Neural progenitor cell (in vitro differentiated cells): ENCODE data around the gene RAP2B. TPM values are rescaled to one million over a fixed set of nuclear protein-coding genes. Genes with fewer than 3 reads are reported as not detected.

ENCODE experiments used
- DNase-seq: peaks from one replicate; pipeline ENCODE4 v3.0.0-alpha.2; 2016; ENCODE audit warnings: low spot score
- H2AFZ ChIP-seq: fragments of 200-600 bp; sonication (generic); replicated peaks from 2 replicates; pipeline ENCODE4 v1.6.1; 2016; ENCODE audit warnings: antibody characterized with exemption
- H3F3A ChIP-seq: fragments of 200-600 bp; sonication (generic); 2 replicates; pipeline ENCODE4 v1.6.1; 2016; ENCODE audit warnings: antibody characterized with exemption, low read depth
- H3K27ac ChIP-seq: fragments of 200-600 bp; sonication (generic); 2 replicates; pipeline ENCODE4 v1.5.1; 2016; ENCODE audit warnings: mild to moderate bottlenecking
- H3K27me3 ChIP-seq: fragments of 200-600 bp; sonication (generic); 2 replicates; pipeline ENCODE4 v1.6.1; 2016; ENCODE audit warnings: mild to moderate bottlenecking, moderate library complexity
- H3K36me3 ChIP-seq: fragments of 200-600 bp; sonication (generic); 2 replicates; pipeline ENCODE4 v1.5.1; 2016
- H3K4me1 ChIP-seq: fragments of 200-600 bp; sonication (generic); 2 replicates; pipeline ENCODE4 v1.6.1; 2016; ENCODE audit warnings: mixed run types
- H3K4me2 ChIP-seq: fragments of 200-600 bp; sonication (generic); 2 replicates; pipeline ENCODE4 v1.6.1; 2016
- H3K4me3 ChIP-seq: fragments of 200-600 bp; sonication (generic); 2 replicates; pipeline ENCODE4 v1.5.1; 2016
- H3K79me2 ChIP-seq: fragments of 200-600 bp; sonication (generic); 2 replicates; pipeline ENCODE4 v1.6.1; 2016; ENCODE audit warnings: low read depth
- H3K9ac ChIP-seq: fragments of 200-600 bp; sonication (generic); 2 replicates; pipeline ENCODE4 v1.6.1; 2016
- H3K9me3 ChIP-seq: fragments of 200-600 bp; sonication (generic); 2 replicates; pipeline ENCODE4 v1.5.1; 2016; ENCODE audit warnings: low read depth
- H4K20me1 ChIP-seq: fragments of 200-600 bp; sonication (generic); 2 replicates; pipeline ENCODE4 v1.6.1; 2016; ENCODE audit warnings: low read depth
- H3K27ac Mint-ChIP-seq: 3 replicates; pipeline ENCODE4 v1.8.0; 2021; ENCODE audit warnings: mixed read lengths
- H3K27me3 Mint-ChIP-seq: 2 replicates; pipeline ENCODE4 v1.8.0; 2022; ENCODE audit warnings: low read depth, mild to moderate bottlenecking, inconsistent platforms, moderate library complexity, mixed read lengths; ENCODE audit not compliant: insufficient read depth
- H3K36me3 Mint-ChIP-seq: 3 replicates; pipeline ENCODE4 v1.8.0; 2021; ENCODE audit warnings: mixed read lengths
- H3K4me1 Mint-ChIP-seq: 3 replicates; pipeline ENCODE4 v1.8.0; 2021; ENCODE audit warnings: mixed read lengths
- H3K4me3 Mint-ChIP-seq: 3 replicates; pipeline ENCODE4 v1.8.0; 2021; ENCODE audit warnings: mild to moderate bottlenecking, moderate library complexity, mixed read lengths
- H3K9me3 Mint-ChIP-seq: 3 replicates; pipeline ENCODE4 v1.8.0; 2020; ENCODE audit warnings: mixed read lengths
- EZH2 ChIP-seq: fragments of 200-600 bp; sonication (generic); IDR thresholded peaks from 2 replicates; pipeline ENCODE4 v1.6.1; 2017; ENCODE audit warnings: antibody characterized with exemption, mild to moderate bottlenecking, moderate library complexity
- EZH2phosphoT487 ChIP-seq: fragments of 200-600 bp; sonication (generic); IDR thresholded peaks from 2 replicates; pipeline ENCODE4 v1.6.1; 2017; ENCODE audit warnings: antibody characterized with exemption
- total RNA-seq: library from RNA; depleted of rRNA; stranded (reverse); fragments of >200 nt; gene quantifications from 2 replicates; pipeline ENCODE4 v1.2.3, GENCODE V29; 2015; ENCODE audit warnings: low replicate concordance
- TF ChIP-seq, protein P1 (sequence below): fragments of 200-600 bp; sonication (generic); IDR thresholded peaks from 2 replicates; pipeline ENCODE4 v1.5.1; 2017; ENCODE audit warnings: antibody characterized with exemption, mild to moderate bottlenecking

RAP2B gene
- total RNA-seq, 1 donor from 2014 or later, result 15.9 TPM

- Mint-ChIP-seq H3K4me3 (peak overlapping the region; percentile 98), H3K27ac (no peak overlapping the region)
- no peaks in the 10 kb centered on the region for H3K9me3 ChIP-seq
Measured at GRCh38 chr3:153158961-153159735, 2.9 kb upstream of the RAP2B start.

GRCh38 chr3:153159771-153160397 lies 2.1 kb upstream of the RAP2B start:
- Histone ChIP-seq H3K4me1 (peaks cover 7% of the 10 kb centered on the region), H3K79me2 (peaks cover 28% of the 10 kb centered on the region), H3K4me3 (peak overlapping the region; percentile 54), H3K27me3 (peaks cover 8% of the 10 kb centered on the region), H3K27ac (no peak overlapping the region), H3K9ac (no peak overlapping the region), H3K4me2 (peak overlapping the region; percentile 86), H3F3A (peaks cover 17% of the 10 kb centered on the region), H4K20me1 (peaks cover 24% of the 10 kb centered on the region), H3K9me3 (no peaks in the 10 kb centered on the region), H3K36me3 (no peaks in the 10 kb centered on the region), H2AFZ (peak overlapping the region; percentile 81)
- Mint-ChIP-seq H3K9me3 (no peaks in the 10 kb centered on the region), H3K4me3 (peak overlapping the region; percentile 98), H3K4me1 (peaks cover 16% of the 10 kb centered on the region), H3K36me3 (no peaks in the 10 kb centered on the region), H3K27me3 (peaks cover 9% of the 10 kb centered on the region), H3K27ac (no peak overlapping the region)
- no peak for DNase-seq
- TF ChIP-seq EZH2, result no peak

More at GRCh38 chr3:153158961-153159735, 2.9 kb upstream of the RAP2B start:
- Mint-ChIP-seq H3K27me3 (peaks cover 9% of the 10 kb centered on the region), H3K9me3 (no peaks in the 10 kb centered on the region), H3K4me1 (peaks cover 9% of the 10 kb centered on the region), H3K36me3 (no peaks in the 10 kb centered on the region)
- H2AFZ ChIP-seq, result no peak overlapping the region
- no peak overlapping the region for H3K4me3 ChIP-seq
- H3K27me3 ChIP-seq, result peaks cover 8% of the 10 kb centered on the region
- no peak overlapping the region for H3K9ac ChIP-seq
- no peak overlapping the region for H3K4me2 ChIP-seq
- no peaks in the 10 kb centered on the region for H3K4me1 ChIP-seq
- TF ChIP-seq EZH2 (no peak), EZH2phosphoT487 (peak; percentile 2)
- TF ChIP-seq, protein P1, sequence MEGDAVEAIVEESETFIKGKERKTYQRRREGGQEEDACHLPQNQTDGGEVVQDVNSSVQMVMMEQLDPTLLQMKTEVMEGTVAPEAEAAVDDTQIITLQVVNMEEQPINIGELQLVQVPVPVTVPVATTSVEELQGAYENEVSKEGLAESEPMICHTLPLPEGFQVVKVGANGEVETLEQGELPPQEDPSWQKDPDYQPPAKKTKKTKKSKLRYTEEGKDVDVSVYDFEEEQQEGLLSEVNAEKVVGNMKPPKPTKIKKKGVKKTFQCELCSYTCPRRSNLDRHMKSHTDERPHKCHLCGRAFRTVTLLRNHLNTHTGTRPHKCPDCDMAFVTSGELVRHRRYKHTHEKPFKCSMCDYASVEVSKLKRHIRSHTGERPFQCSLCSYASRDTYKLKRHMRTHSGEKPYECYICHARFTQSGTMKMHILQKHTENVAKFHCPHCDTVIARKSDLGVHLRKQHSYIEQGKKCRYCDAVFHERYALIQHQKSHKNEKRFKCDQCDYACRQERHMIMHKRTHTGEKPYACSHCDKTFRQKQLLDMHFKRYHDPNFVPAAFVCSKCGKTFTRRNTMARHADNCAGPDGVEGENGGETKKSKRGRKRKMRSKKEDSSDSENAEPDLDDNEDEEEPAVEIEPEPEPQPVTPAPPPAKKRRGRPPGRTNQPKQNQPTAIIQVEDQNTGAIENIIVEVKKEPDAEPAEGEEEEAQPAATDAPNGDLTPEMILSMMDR, result no peak
- no peak overlapping the region for H3K27ac ChIP-seq
- peaks cover 16% of the 10 kb centered on the region for H4K20me1 ChIP-seq
- peaks cover 21% of the 10 kb centered on the region for H3K79me2 ChIP-seq
- peaks cover 17% of the 10 kb centered on the region for H3F3A ChIP-seq
- no peak for DNase-seq
- H3K36me3 ChIP-seq, result no peaks in the 10 kb centered on the region

DNA sequence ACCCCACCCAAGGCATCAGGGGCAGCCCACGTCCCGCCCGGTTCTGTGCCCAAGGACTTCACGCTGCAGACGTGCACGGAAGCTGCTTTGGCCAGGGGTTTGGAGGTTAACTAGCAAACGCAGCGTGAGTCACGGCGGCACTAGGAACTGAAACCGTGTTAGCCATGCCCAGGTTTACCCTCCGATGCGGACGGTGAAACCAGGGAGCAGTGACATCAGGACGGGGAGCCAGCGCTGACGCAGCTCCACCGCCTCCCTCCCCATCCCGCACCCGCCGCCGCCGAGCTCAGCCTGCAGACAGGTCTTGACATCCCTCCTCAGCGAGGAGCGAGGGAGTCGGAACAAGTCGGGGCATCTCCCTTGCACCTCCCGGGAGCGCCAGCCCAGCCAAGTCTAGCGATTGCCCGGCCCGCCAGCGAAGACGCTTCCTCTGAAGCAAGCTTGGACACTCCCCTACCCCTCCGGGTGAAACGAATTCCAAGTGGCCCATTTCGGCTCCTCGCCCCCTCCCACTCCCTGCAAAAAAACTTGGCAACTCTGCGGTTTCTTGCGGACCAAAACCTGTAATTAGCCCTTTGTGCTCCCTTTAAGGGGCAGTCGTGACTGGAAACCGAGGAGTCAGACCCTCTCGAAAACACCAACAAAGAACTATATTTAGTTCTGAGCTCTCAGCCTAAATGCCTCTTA lies 1.4 kb upstream of the RAP2B start:
- Histone ChIP-seq H3K79me2 (peaks cover 35% of the 10 kb centered on the region), H3K27ac (peak overlapping the region; percentile 62), H3K9ac (no peak overlapping the region), H3K27me3 (peaks cover 8% of the 10 kb centered on the region), H3K4me1 (peaks cover 14% of the 10 kb centered on the region), H3K4me2 (peak overlapping the region; percentile 86), H4K20me1 (peaks cover 31% of the 10 kb centered on the region), H3F3A (peaks cover 17% of the 10 kb centered on the region), H2AFZ (peak overlapping the region; percentile 81), H3K36me3 (no peaks in the 10 kb centered on the region), H3K9me3 (no peaks in the 10 kb centered on the region), H3K4me3 (peak overlapping the region; percentile 54)
- H3K4me3 Mint-ChIP-seq, result peak overlapping the region; percentile 98
- peak overlapping the region; percentile 89 for H3K27ac Mint-ChIP-seq
- peaks cover 9% of the 10 kb centered on the region for H3K27me3 Mint-ChIP-seq
- H3K9me3 Mint-ChIP-seq, result no peaks in the 10 kb centered on the region
- H3K36me3 Mint-ChIP-seq, result no peaks in the 10 kb centered on the region
- TF ChIP-seq EZH2phosphoT487, result no peak
- TF ChIP-seq EZH2, result no peak
- TF ChIP-seq, protein P1, result no peak
- peak; percentile 92 for DNase-seq
- H3K4me1 Mint-ChIP-seq, result peaks cover 24% of the 10 kb centered on the region
